NCI-H524 treated with DMSO at 0.1 percent for 48 hours (cell line): ENCODE measurements around the gene TPSB2.

Experiments
- DNase-seq: peaks from one replicate; lab custom pipeline; 2025; lab: John Stamatoyannopoulos, UW

Gene TPSB2

DNA sequence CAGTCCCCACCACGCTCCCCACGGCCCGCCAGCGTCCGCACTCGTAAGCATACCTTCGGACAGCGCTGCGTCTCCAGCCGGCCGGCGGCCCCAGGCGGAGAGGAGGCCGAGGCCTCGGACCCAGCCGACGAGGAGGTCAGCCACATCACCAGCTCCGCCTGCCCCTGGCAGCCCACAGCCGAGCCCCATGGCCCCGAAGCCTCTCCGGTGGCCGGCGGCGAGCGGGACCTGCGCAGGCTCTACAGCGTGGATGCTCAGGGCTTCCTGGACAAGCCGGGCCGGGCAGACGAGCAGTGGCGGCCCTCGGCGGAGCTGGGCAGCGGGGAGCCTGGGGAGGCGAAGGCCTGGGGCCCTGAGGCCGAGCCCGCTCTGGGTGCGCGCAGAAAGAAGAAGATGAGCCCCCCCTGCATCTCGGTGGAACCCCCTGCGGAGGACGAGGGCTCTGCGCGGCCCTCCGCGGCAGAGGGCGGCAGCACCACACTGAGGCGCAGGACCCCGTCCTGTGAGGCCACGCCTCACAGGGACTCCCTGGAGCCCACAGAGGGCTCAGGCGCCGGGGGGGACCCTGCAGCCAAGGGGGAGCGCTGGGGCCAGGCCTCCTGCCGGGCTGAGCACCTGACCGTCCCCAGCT lies 9.8 kb downstream of the TPSB2 start:
- DNase-seq = no peak

GRCh38 chr16:1218930-1219611 lies 10.9 kb downstream of the TPSB2 start:
- no peak for DNase-seq

DNA sequence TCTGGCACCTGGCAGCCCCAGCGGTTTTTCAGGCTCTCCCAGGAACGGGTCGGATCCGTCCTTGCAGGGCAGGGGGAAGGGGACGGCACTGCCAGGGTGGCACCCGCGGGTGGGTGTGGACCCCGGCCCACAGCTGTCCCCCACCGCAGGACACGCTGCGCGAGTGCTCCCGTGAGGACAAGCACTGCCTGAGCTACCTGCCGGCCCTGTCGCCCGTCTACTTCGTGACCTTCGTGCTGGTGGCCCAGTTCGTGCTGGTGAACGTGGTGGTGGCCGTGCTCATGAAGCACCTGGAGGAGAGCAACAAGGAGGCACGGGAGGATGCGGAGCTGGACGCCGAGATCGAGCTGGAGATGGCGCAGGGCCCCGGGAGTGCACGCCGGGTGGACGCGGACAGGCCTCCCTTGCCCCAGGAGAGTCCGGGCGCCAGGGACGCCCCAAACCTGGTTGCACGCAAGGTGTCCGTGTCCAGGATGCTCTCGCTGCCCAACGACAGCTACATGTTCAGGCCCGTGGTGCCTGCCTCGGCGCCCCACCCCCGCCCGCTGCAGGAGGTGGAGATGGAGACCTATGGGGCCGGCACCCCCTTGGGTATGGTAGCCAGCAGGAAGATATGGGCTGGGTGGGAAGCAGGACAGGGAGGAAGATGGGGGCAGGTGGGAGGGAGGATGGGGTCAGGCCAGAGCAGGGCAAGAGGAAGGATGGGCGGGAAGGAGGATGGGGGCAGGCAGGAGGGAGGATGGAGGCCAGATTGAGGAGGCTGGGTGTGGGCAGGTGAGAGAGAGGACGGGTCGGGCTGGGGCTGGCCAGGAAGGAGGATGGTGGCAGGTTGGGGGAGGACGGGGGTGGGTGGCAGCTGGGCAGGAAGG lies 11.7 kb downstream of the TPSB2 start:
- no peak for DNase-seq

- no peak for DNase-seq
These were observed 12.5 kb downstream of the TPSB2 start for GRCh38 chr16:1217526-1217925.

DNA sequence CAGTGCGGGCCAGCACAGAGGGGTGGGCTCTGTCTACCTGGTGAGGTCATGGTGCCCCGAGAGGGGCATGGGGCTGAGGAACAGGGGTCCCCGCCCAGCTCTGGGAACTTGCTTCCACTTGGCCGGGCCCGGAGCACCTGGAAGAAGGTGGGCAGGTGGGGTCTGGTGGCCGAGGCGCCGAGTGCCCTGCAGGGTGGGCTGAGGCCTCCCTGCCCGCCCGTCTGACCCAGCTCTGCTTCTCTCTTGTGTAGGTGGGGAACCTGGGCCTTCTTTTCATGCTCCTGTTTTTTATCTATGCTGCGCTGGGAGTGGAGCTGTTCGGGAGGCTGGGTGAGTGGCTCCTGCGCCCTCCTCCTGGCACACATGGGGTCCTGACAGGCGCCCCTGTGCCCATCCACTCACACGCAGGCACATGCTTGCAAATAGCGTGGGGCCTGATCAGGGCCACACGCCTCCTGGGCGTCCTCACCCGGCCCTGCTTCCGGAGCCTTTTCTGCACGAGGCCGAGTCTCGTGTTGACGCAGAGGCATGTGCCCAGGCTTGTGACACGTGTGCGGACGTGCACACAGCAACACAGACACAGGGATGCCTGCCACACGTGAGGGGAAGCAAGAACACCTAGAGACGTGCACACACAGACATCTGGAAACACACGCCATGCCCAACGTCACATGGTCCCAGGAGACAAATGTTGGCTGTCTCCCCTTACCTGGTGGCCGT lies 13.1 kb downstream of the TPSB2 start:
- no peak for DNase-seq

- DNase-seq = no peak
These were observed 13.7 kb downstream of the TPSB2 start for GRCh38 chr16:1216296-1216619.

GRCh38 chr16:1215574-1216295 lies 14.2 kb downstream of the TPSB2 start:
- DNase-seq = no peak

- no peak for DNase-seq
These were observed 15.3 kb downstream of the TPSB2 start for GRCh38 chr16:1214719-1215118.

DNA sequence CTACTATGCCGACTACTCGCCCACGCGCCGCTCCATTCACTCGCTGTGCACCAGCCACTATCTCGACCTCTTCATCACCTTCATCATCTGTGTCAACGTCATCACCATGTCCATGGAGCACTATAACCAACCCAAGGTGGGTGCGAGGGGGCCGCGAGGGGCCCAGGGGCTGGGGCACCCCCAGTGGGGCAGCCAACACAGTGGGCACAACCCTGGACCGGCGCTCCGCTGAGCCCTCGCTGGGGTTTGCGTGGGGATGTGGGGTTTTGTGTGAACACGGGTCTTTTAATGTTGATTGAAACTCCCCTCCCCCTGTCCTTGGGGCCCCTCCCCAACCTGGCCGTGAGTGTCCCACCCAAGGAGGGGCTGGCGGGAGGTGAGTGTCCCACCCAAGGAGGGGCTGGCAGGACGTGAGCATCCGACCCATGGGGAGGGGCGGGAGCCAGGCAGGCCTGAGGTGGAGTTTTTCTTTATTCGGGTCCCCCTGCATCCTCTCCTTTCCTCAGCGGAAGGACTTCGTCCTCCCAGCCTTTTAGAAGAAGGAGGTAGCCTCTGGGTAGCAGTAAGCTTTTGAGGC lies 16.1 kb downstream of the TPSB2 start:
- DNase-seq = no peak

DNA sequence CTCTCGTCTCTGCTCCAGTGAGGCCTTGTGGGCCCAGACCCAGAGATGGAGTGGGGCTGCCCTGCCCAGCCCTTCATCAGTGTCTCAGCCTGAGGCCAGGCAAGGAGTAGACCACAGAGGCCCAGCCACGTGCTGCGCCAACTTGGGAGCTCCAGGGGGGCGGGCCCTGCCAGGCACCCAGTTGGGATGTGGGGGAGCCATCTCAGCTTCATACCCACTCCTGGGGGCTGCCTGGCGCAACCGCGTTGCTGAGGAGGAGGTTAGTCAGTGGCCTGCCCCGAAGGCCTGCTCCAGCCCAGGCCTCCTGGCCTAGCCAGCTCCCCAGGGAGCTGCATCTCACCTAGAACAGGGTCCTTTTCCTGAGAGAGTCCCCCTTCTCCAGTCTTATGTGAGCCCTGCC lies 16.8 kb downstream of the TPSB2 start:
- no peak for DNase-seq

DNA sequence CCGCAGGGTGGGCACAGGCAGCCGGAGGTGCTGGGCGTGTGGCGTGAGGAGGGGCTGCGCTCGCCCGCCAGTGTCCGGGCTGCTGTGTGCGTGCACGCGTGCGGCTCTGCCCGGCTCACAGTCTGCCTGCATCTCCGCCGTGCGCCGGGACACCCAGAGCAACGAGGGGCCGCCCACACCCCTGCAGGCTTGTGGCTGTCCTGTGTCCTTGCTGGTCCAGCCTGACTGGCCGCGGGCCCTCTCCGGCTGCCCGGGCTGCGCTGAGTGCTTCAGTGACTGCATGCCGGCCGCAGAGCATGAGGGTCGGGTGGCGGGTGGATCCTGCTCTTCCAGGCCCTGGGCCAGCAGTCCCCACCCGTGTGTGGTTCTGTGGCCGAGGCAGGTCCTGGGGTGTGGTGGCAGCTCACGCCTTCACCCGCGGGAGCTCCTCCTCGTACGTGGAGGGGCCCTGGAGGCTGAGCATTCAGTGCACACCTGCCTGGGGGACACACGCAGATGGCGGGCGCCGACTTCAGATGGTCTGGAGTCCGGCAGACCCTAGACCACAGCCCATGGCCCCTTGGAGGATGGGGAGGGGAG lies 17.3 kb downstream of the TPSB2 start:
- no peak for DNase-seq

DNA sequence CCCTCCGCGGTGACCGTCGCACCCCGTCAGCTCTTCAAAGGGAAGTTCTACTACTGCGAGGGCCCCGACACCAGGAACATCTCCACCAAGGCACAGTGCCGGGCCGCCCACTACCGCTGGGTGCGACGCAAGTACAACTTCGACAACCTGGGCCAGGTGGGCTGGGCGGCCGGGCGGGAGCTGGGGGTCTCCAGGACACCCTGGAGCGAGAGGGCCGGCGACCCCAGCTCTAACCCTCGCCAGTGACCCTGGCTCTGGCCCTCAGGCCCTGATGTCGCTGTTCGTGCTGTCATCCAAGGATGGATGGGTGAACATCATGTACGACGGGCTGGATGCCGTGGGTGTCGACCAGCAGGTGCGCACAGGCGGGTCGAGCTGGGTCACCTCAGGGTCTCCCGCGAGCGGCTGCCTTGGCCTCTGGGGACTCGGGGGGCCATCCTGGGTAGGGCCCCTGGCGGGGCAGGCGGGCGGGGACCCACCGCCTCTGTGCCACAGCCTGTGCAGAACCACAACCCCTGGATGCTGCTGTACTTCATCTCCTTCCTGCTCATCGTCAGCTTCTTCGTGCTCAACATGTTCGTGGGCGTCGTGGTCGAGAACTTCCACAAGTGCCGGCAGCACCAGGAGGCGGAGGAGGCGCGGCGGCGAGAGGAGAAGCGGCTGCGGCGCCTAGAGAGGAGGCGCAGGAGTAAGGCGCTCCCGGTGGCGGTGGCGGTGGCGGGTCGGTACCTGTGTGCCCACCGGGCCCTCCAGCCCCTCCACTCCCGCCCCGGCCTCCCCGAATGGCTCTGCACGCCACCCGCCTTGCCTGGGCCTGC lies 18.3 kb downstream of the TPSB2 start:
- DNase-seq = no peak

DNA sequence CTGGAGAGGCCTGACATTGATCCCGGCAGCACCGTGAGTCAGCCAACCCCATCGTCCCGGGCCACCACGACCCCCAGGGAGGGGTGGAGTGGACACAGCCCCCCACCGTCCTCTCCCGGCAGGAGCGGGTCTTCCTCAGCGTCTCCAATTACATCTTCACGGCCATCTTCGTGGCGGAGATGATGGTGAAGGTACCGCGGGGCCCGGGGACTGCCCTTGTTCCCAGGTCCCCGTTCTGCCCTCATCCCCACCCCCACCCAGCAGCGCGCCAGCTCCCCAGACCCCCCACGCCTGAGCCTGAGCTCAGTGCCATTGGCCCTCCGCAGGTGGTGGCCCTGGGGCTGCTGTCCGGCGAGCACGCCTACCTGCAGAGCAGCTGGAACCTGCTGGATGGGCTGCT lies 19.5 kb downstream of the TPSB2 start:
- DNase-seq = no peak

DNA sequence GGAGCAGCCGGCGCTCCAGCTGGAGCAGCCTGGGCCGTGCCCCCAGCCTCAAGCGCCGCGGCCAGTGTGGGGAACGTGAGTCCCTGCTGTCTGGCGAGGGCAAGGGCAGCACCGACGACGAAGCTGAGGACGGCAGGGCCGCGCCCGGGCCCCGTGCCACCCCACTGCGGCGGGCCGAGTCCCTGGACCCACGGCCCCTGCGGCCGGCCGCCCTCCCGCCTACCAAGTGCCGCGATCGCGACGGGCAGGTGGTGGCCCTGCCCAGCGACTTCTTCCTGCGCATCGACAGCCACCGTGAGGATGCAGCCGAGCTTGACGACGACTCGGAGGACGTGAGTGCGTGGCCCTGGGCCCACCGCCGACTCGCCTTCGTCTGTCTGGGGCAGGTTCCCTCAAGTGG lies 20.9 kb downstream of the TPSB2 start:
- DNase-seq = no peak

GRCh38 chr16:1208239-1208830 lies 21.6 kb downstream of the TPSB2 start:
- DNase-seq = no peak

- DNase-seq = no peak
These were observed 23.2 kb downstream of the TPSB2 start for GRCh38 chr16:1206786-1207185.

DNA sequence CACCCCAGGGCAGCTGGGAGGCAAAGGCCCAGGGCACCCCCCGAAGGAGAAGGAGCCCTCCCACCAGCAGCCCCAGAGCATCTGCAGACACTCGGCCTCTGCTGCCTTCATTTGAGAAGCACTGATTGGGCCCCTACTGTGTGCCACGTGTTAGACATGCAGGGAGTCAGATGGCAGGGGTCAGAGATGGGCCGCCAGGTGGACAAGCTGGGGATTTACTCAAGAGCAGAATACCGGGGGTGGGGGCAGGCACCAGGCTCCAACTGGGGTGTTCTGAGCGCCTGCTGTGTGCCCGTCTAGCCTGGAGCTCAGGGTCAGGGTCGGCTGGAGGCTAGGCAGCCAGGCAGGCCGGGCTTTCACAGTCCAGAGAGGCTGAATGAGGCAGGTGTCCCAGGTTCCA lies 23.7 kb downstream of the TPSB2 start:
- DNase-seq = no peak

DNA sequence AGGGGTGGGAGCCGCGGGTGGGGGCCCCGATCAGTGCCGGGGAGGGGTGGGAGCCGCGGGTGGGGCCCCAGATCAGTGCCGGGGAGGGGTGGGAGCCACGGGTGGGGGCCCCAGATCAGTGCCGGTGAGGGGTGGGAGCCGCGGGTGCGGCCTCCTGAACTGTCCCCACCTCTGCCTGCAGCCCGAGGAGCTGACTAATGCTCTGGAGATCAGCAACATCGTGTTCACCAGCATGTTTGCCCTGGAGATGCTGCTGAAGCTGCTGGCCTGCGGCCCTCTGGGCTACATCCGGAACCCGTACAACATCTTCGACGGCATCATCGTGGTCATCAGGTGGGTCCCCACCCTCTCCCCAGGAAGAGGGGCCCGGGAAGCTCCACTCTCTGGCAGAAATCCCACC lies 25.1 kb downstream of the TPSB2 start:
- DNase-seq = no peak

- no peak for DNase-seq
These were observed 27.7 kb downstream of the TPSB2 start for GRCh38 chr16:1202274-1202673.

DNA sequence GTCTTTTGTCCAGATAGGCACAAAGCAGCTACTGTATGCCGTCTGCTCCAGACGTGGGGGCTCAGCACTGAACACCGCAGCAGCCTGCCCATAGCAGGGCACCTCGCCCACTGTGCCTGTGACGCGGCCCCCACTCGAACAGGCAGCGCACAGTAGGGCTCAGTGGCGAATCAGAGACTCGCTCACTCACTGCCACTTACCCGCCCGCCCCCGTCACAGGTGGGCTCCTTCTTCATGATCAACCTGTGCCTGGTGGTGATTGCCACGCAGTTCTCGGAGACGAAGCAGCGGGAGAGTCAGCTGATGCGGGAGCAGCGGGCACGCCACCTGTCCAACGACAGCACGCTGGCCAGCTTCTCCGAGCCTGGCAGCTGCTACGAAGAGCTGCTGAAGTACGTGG lies 28.5 kb downstream of the TPSB2 start:
- DNase-seq = no peak
